HT1080 (cell line): ENCODE data around the gene SYNE2. TPM values are rescaled to one million over a fixed set of nuclear protein-coding genes. Genes with fewer than 3 reads are reported as not detected.

Experiments
- DNase-seq: peaks from one replicate; pipeline ENCODE4 v3.0.0-alpha.2; 2015; ENCODE audit warnings: low read depth
- total RNA-seq: library from RNA; depleted of rRNA; stranded (reverse); fragments of >200 nt; shearing (Covaris generic); gene quantifications from 2 replicates; pipeline ENCODE4 v1.2.3, GENCODE V29; 2014

Gene SYNE2
- total RNA-seq, 1 experiment from 2014 or later, result 6.9 TPM

GRCh38 chr14:64212666-64213065 is 359.9 kb downstream of the SYNE2 start:
- DNase-seq, result no peak

- DNase-seq, result no peak
These were observed 360.3 kb downstream of the SYNE2 start for GRCh38 chr14:64213086-64213485.

GRCh38 chr14:64213853-64214570 is 361.2 kb downstream of the SYNE2 start:
- no peak for DNase-seq

- DNase-seq, result no peak
These were observed 362.5 kb downstream of the SYNE2 start for GRCh38 chr14:64215274-64215673.

- no peak for DNase-seq
These were observed 363.2 kb downstream of the SYNE2 start for GRCh38 chr14:64215978-64216377.

DNA sequence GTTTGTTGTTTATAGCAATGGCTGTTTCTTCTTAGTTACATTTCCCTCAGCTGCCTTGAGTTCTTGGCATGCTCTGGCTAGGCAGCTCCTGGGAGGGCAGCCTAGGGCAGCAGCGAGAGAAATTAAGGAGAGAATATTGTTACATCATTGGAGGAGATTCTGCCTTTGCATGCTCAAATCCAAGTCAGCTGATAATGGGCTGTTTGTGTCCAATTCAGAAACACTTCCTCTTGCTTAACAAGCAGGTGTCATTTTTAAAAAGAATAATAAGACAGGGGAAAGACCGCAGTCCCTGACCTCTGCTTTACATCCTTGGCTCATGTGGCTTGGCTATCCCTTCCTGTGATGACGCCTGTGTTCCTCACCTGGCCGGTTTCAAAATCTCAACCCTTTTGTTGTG is 364.5 kb downstream of the SYNE2 start:
- DNase-seq, result no peak

DNA sequence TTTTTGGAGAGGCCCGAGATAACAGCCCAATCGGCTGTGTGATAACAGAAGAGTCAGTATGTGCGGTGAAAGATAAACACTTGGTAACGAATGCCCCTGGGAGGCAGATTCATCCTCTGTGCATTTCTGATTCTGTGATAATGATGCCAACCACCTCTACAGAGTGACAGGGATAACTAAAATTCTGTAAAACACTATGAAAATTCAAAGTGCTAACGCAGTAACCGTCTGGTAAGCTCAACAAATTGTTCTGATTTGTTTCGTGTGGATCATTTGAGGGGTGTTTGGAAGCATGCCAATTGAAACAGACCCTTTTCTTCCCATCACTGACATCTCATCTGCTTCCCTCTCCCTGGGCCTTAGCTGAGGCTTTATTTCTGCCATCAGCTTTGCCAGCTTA is 365.0 kb downstream of the SYNE2 start:
- DNase-seq, result no peak

- no peak for DNase-seq
These were observed 365.8 kb downstream of the SYNE2 start for GRCh38 chr14:64218344-64219240.

DNA sequence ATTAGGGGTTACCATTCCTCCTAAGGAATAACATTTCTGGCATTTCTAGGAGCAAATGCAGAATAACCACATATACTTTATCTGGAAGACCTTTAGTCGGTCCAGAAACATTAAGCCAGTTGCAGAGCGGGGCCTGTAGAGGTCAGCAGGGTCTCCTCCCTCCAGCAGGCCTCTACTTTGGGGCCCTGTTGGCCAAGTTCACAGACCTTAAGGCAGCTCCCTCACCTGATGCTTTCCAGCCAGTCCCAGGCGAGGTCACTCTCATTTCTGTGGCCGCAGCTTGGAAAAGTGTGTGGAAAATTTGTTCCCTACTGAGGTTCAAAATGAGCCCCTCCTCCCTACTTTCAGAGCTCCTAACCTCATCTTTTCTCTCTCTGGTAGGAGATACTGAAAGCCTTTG is 367.3 kb downstream of the SYNE2 start:
- no peak for DNase-seq

DNA sequence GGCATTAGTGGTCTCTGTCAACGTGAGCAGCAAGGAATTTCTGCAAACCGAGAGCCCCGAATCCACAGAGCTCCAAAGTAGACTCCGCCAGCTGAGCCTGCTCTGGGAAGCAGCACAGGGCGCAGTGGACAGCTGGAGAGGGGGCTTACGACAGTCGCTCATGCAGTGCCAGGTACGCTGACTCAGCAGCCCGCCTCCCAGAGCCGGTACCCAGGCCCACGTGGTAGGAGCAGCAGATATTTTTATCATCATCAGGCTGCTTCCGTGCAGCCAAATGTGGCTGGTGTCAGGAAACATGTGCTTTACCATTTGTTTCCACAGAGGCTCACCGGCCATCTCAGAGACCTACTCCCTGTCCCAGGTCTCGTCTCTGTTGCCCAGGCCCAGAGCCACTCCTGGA is 367.7 kb downstream of the SYNE2 start:
- no peak for DNase-seq

DNA sequence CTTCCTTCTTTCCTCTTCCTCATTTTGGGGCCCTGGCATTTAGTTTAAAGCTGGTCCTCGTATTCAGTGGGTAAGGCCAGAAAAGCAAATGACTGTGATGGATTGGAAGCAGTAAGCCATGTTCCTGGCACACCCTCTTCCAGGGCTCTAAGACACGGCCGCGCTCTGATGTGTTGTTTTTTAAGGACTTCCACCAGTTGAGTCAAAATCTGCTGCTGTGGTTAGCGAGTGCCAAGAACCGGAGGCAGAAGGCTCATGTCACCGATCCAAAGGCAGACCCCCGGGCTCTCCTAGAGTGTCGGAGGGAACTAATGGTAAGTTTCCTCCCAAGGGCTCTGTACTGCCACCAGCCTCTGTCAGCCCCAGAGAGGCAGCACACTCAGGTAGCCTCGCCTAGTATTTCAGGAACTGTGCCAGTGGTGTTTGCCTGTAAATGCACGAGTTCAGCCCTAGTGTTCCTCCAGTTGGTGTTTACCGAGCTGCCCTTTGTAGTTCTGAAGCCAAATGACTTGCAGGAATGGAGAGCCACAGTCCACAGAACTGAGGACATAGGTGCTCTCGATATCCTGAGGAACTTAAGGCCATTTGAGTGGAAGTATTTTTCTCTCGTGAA is 368.7 kb downstream of the SYNE2 start:
- no peak for DNase-seq

- DNase-seq, result no peak
These were observed 372.4 kb downstream of the SYNE2 start for GRCh38 chr14:64225151-64225757.

GRCh38 chr14:64227856-64228255 is 375.1 kb downstream of the SYNE2 start:
- DNase-seq, result no peak

GRCh38 chr14:64229489-64229888 is 376.7 kb downstream of the SYNE2 start:
- DNase-seq, result no peak

GRCh38 chr14:64232095-64232838 is 379.5 kb downstream of the SYNE2 start:
- peak; percentile 92 for DNase-seq

DNA sequence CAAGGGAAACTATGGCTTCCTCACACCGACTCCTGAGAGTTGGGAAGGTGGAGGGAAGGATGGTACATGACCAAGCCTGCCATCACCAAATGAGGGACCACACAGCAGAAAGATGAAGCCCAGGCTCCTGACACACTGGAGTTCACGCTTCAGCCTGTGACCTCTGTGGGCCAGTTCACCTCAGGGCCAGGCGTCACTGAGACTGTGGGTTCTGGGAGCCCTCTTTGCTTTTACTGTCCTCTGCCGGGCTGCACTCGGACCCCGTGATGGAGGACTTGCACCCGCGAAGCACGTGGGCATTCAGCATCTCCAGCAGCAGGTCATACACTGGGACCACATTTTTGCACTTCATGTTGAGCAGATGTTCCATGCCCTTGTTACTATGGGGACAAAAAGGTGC is 380.1 kb downstream of the SYNE2 start:
- no peak for DNase-seq

DNA sequence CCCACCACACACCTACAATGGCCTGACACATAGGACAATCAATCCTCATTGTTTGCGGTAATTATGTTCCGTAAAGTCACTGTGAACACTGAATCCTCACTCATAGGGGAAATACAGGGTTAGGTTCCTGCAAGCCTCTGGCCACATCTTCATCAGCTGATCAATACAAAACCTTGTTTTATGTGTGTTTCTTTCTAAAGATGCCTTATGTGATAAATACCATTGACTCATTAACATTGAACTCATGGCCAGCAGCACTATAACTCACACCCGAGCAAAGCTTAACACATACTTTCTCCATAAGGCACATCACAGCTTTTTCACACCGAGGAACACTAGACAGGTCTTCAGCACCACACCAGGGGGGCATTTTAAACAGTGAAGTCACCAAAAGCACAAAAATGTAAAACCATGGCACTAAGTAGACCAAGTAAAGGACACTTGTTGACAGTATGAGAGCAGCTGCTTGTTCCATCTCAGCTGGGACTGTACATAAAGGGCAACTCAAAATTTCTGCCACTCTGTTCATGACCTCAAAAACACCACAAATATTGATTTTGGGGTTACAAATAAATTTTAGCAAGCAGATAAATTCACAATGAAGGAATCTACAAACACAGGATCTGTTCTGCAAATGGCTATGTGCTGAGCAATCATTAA is 380.9 kb downstream of the SYNE2 start:
- no peak for DNase-seq

- peak; percentile 74 for DNase-seq
These were observed 382.3 kb downstream of the SYNE2 start for GRCh38 chr14:64234877-64235651.
